Suprapubic skin (tissue), 4 donors: ENCODE measurements around the gene FHOD3. TPM values are rescaled to one million over a fixed set of nuclear protein-coding genes. Genes with fewer than 3 reads are reported as not detected.

Experiments
- DNase-seq, 2 donors: peaks; one replicate each; pipeline ENCODE4 v3.0.0-alpha.2; 2019; ENCODE audit warnings: low spot score in 2 of 2
- H3K27ac ChIP-seq: fragments of 200-600 bp; sonication (generic); one replicate; pipeline ENCODE4 v1.5.1; 2019
- H3K27me3 ChIP-seq: fragments of 200-600 bp; sonication (generic); one replicate; pipeline ENCODE4 v1.5.1; 2019
- H3K36me3 ChIP-seq: fragments of 200-600 bp; sonication (generic); one replicate; pipeline ENCODE4 v1.5.1; 2019
- H3K4me1 ChIP-seq: fragments of 200-600 bp; sonication (generic); one replicate; pipeline ENCODE4 v1.5.1; 2019
- H3K4me3 ChIP-seq: fragments of 200-600 bp; sonication (generic); one replicate; pipeline ENCODE4 v1.5.1; 2019; ENCODE audit warnings: mild to moderate bottlenecking
- H3K9me3 ChIP-seq: fragments of 200-600 bp; sonication (generic); one replicate; pipeline ENCODE4 v1.5.1; 2019
- CTCF ChIP-seq, 2 donors: fragments of 200-600 bp in 1 of 2; fragments of 450-650 bp in 1 of 2; sonication (generic) in 1 of 2; IDR thresholded peaks; one replicate each; pipeline ENCODE4 v1.5.1; 2016 to 2019; ENCODE audit warnings: antibody characterized with exemption in 2 of 2, mild to moderate bottlenecking in 1 of 2, moderate library complexity in 1 of 2
- EP300 ChIP-seq: sonication (generic); formaldehyde crosslinking; IDR thresholded peaks from one replicate; pipeline ENCODE4 v1.6.1; 2017; ENCODE audit warnings: antibody characterized with exemption
- POLR2A ChIP-seq, 2 donors: fragments of 450-650 bp; IDR thresholded peaks; one replicate each; pipeline ENCODE4 v1.6.1; 2017; ENCODE audit warnings: antibody characterized with exemption in 2 of 2, mild to moderate bottlenecking in 2 of 2, moderate library complexity in 2 of 2
- POLR2AphosphoS5 ChIP-seq, 3 donors: sonication (generic); formaldehyde crosslinking; IDR thresholded peaks; one replicate each; pipeline ENCODE4 v1.6.1; 2017; ENCODE audit warnings: antibody characterized with exemption in 3 of 3
- WGBS: methylation state at CpG from one replicate; pipeline ENCODE4 v1.1.5; 2018; 5-methylcytosine and 5-hydroxymethylcytosine counted together
- total RNA-seq, 4 donors: library from RNA; depleted of rRNA; stranded (reverse); fragments of >200 nt; gene quantifications; one replicate each; pipeline ENCODE4 v1.1.0, GENCODE V29; 2016

The FHOD3 gene
- total RNA-seq, 4 donors from 2014 or later: 5.8 to 18.7 (median 15.5) TPM

GRCh38 chr18:36311026-36311570 is 13.6 kb downstream of the FHOD3 start:
- H3K4me1 ChIP-seq: peaks cover 2% of the 10 kb centered on the region
- H3K27me3 ChIP-seq: peaks cover 7% of the 10 kb centered on the region
- no peak overlapping the region for H3K27ac ChIP-seq
- no peaks in the 10 kb centered on the region for H3K36me3 ChIP-seq
- no peak for TF ChIP-seq POLR2AphosphoS5 (IDR thresholded peaks at IDR 0.05)
- no peak for TF ChIP-seq CTCF (IDR thresholded peaks at IDR 0.05)
- TF ChIP-seq POLR2A (IDR thresholded peaks at IDR 0.05): no peak
- TF ChIP-seq EP300: no peak
- no peak for DNase-seq
- H3K9me3 ChIP-seq: no peaks in the 10 kb centered on the region
- 86% methylated on average over 5 of the region's 5 CpGs for WGBS
- H3K4me3 ChIP-seq: no peak overlapping the region

- DNase-seq: no peak
- H3K4me3 ChIP-seq: no peak overlapping the region
- 91% methylated on average over 2 of the region's 2 CpGs for WGBS
- no peak overlapping the region for H3K27ac ChIP-seq
- peaks cover 2% of the 10 kb centered on the region for H3K4me1 ChIP-seq
- H3K27me3 ChIP-seq: no peaks in the 10 kb centered on the region
- H3K36me3 ChIP-seq: no peaks in the 10 kb centered on the region
- TF ChIP-seq POLR2AphosphoS5 (IDR thresholded peaks at IDR 0.05): no peak
- no peak for TF ChIP-seq POLR2A (IDR thresholded peaks at IDR 0.05)
- no peak for TF ChIP-seq CTCF (IDR thresholded peaks at IDR 0.05)
- no peak for TF ChIP-seq EP300
- no peaks in the 10 kb centered on the region for H3K9me3 ChIP-seq
Observed at GRCh38 chr18:36312806-36313395, 15.4 kb downstream of the FHOD3 start.

- Histone ChIP-seq H3K27me3 (no peaks in the 10 kb centered on the region), H3K4me1 (peaks cover 2% of the 10 kb centered on the region), H3K4me3 (no peak overlapping the region), H3K36me3 (no peaks in the 10 kb centered on the region), H3K27ac (no peak overlapping the region), H3K9me3 (no peaks in the 10 kb centered on the region)
- no peak for DNase-seq
- TF ChIP-seq EP300: no peak
- no peak for TF ChIP-seq CTCF (IDR thresholded peaks at IDR 0.05)
- no peak for TF ChIP-seq POLR2AphosphoS5 (IDR thresholded peaks at IDR 0.05)
- no peak for TF ChIP-seq POLR2A (IDR thresholded peaks at IDR 0.05)
- WGBS: 62% methylated on average over 4 of the region's 4 CpGs
Observed at GRCh38 chr18:36314098-36314497, 16.6 kb downstream of the FHOD3 start.

GRCh38 chr18:36314754-36315153 is 17.2 kb downstream of the FHOD3 start:
- TF ChIP-seq CTCF (IDR thresholded peaks at IDR 0.05): no peak
- TF ChIP-seq POLR2A (IDR thresholded peaks at IDR 0.05): no peak
- TF ChIP-seq EP300: no peak
- TF ChIP-seq POLR2AphosphoS5 (IDR thresholded peaks at IDR 0.05): no peak
- Histone ChIP-seq H3K9me3 (no peaks in the 10 kb centered on the region), H3K36me3 (no peaks in the 10 kb centered on the region), H3K4me1 (no peaks in the 10 kb centered on the region), H3K27ac (no peak overlapping the region), H3K4me3 (no peak overlapping the region), H3K27me3 (no peaks in the 10 kb centered on the region)
- 50% methylated on average over 4 of the region's 4 CpGs for WGBS
- no peak for DNase-seq

- Histone ChIP-seq H3K27ac (no peak overlapping the region), H3K36me3 (no peaks in the 10 kb centered on the region), H3K4me1 (no peaks in the 10 kb centered on the region), H3K4me3 (no peak overlapping the region), H3K27me3 (no peaks in the 10 kb centered on the region), H3K9me3 (no peaks in the 10 kb centered on the region)
- no peak for TF ChIP-seq CTCF (IDR thresholded peaks at IDR 0.05)
- no peak for TF ChIP-seq POLR2A (IDR thresholded peaks at IDR 0.05)
- no peak for TF ChIP-seq POLR2AphosphoS5 (IDR thresholded peaks at IDR 0.05)
- no peak for TF ChIP-seq EP300
- WGBS: 71% methylated on average over 9 of the region's 10 CpGs
- DNase-seq: no peak
Observed at GRCh38 chr18:36315736-36316135, 18.2 kb downstream of the FHOD3 start.
